Erythroblast (primary cell): Measurements from ENCODE around the gene KIF16B.

Experiments
- GATA1 ChIP-seq: IDR thresholded peaks from 2 replicates; pipeline ENCODE4 v1.6.1; 2011; ENCODE audit warnings: low read depth, mild to moderate bottlenecking, control low read depth, low read length, moderate library complexity
- POLR2A ChIP-seq: IDR thresholded peaks from 2 replicates; pipeline ENCODE4 v1.6.1; 2011; ENCODE audit warnings: mild to moderate bottlenecking, low read length

GRCh38 chr20:16245879-16246278, 327.4 kb downstream of the KIF16B start:
- no peak for TF ChIP-seq POLR2A
- no peak for TF ChIP-seq GATA1
